Colonic mucosa (tissue), 4 donors: ENCODE data around the gene AXDND1. TPM values are rescaled to one million over a fixed set of nuclear protein-coding genes. Genes with fewer than 3 reads are reported as not detected.

Experiments used
- DNase-seq: peaks from one replicate; pipeline ENCODE4 v3.0.0-alpha.2; 2020
- H3K27ac ChIP-seq: fragments of 200-600 bp; one replicate; pipeline ENCODE4 v1.8.0; 2021
- H3K27me3 ChIP-seq: fragments of 200-600 bp; one replicate; pipeline ENCODE4 v1.8.0; 2021
- H3K36me3 ChIP-seq: fragments of 200-600 bp; one replicate; pipeline ENCODE4 v1.8.0; 2021
- H3K4me1 ChIP-seq: fragments of 200-600 bp; one replicate; pipeline ENCODE4 v1.8.0; 2021; ENCODE audit warnings: mild to moderate bottlenecking
- H3K4me3 ChIP-seq: fragments of 200-600 bp; one replicate; pipeline ENCODE4 v1.8.0; 2021
- H3K9ac ChIP-seq, 2 donors: one replicate each; pipeline ENCODE4 v1.7.0; 2013; ENCODE audit warnings: control low read depth in 2 of 2, low read depth in 2 of 2, low read length in 2 of 2
- H3K9me3 ChIP-seq: fragments of 200-600 bp; one replicate; pipeline ENCODE4 v1.8.0; 2021
- intact Hi-C: fragments of 100-400 bp; cut with DNase I; formaldehyde crosslinking; loops from one replicate; pipeline ENCODE4 v1.14.1; 2022
- total RNA-seq, 2 donors: library from RNA; stranded (reverse); fragmentation: NEBNext Ultra II Directional in 1 of 2; extraction: Animal tissue kit (Norgen Biotek cat#: 25700) in 1 of 2; gene quantifications; one replicate each; pipeline ENCODE4 v1.2.1, GENCODE V29; 2021
- TF ChIP-seq, protein P1 (sequence below): fragments of 200-600 bp; IDR thresholded peaks from one replicate; pipeline ENCODE4 v1.8.0; 2022; ENCODE audit warnings: antibody characterized with exemption, mild to moderate bottlenecking
- donor health status: healthy.
- donor health status: DM: no; HTN: no; CAD: no.
- donor health status: DM: no; HTN: no; CAD: no.

Gene AXDND1
- total RNA-seq, 2 donors from 2014 or later = 2.8 to 7.9 TPM

- no peak overlapping the region for H3K4me3 ChIP-seq
- H3K27me3 ChIP-seq = no peaks in the 10 kb centered on the region
- TF ChIP-seq, protein P1, sequence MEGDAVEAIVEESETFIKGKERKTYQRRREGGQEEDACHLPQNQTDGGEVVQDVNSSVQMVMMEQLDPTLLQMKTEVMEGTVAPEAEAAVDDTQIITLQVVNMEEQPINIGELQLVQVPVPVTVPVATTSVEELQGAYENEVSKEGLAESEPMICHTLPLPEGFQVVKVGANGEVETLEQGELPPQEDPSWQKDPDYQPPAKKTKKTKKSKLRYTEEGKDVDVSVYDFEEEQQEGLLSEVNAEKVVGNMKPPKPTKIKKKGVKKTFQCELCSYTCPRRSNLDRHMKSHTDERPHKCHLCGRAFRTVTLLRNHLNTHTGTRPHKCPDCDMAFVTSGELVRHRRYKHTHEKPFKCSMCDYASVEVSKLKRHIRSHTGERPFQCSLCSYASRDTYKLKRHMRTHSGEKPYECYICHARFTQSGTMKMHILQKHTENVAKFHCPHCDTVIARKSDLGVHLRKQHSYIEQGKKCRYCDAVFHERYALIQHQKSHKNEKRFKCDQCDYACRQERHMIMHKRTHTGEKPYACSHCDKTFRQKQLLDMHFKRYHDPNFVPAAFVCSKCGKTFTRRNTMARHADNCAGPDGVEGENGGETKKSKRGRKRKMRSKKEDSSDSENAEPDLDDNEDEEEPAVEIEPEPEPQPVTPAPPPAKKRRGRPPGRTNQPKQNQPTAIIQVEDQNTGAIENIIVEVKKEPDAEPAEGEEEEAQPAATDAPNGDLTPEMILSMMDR = no peak
- H3K4me1 ChIP-seq = no peaks in the 10 kb centered on the region
- no peak overlapping the region for H3K27ac ChIP-seq
- H3K36me3 ChIP-seq = no peaks in the 10 kb centered on the region
- no peak overlapping the region for H3K9ac ChIP-seq
- no peak for DNase-seq
- intact Hi-C loops = no loop called here
- no peaks in the 10 kb centered on the region for H3K9me3 ChIP-seq
Measured at GRCh38 chr1:179478370-179478769, 112.6 kb downstream of the AXDND1 start.

GRCh38 chr1:179490611-179491010, 124.8 kb downstream of the AXDND1 start:
- Histone ChIP-seq H3K27ac (no peak overlapping the region), H3K4me1 (no peaks in the 10 kb centered on the region), H3K9ac (no peak overlapping the region), H3K27me3 (no peaks in the 10 kb centered on the region), H3K9me3 (no peaks in the 10 kb centered on the region), H3K36me3 (no peaks in the 10 kb centered on the region), H3K4me3 (no peak overlapping the region)
- intact Hi-C loops = no loop called here
- DNase-seq = no peak
- TF ChIP-seq, protein P1 = no peak

GRCh38 chr1:179493323-179493722, 127.6 kb downstream of the AXDND1 start:
- H3K4me1 ChIP-seq = no peaks in the 10 kb centered on the region
- intact Hi-C loops = no loop called here
- DNase-seq = no peak
- H3K36me3 ChIP-seq = no peaks in the 10 kb centered on the region
- no peaks in the 10 kb centered on the region for H3K27me3 ChIP-seq
- H3K9me3 ChIP-seq = no peaks in the 10 kb centered on the region
- H3K4me3 ChIP-seq = no peak overlapping the region
- no peak overlapping the region for H3K9ac ChIP-seq
- TF ChIP-seq, protein P1 = no peak
- no peak overlapping the region for H3K27ac ChIP-seq

DNA sequence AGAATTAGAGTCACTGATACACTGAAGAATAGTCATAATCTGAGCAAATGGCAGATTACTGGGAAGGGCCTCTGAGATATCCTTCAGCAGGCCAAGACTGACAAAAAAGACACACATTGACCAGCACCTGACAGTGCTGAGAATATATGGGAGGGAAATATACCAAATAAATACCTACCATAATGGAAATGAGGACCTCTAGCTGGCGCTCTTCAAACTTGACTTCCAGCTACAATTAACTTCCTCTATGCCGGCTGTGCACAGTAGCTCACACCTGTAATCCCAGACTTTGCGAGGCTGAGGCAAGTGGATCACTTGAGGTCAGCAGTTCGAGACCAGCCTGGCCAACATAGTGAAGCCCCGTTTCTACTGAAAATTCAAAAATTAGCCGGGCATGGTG, 140.4 kb downstream of the AXDND1 start:
- Histone ChIP-seq H3K4me1 (no peaks in the 10 kb centered on the region), H3K27ac (no peak overlapping the region), H3K9ac (no peak overlapping the region), H3K9me3 (no peaks in the 10 kb centered on the region), H3K36me3 (no peaks in the 10 kb centered on the region), H3K4me3 (no peak overlapping the region), H3K27me3 (no peaks in the 10 kb centered on the region)
- no peak for DNase-seq
- intact Hi-C loops = no loop called here
- TF ChIP-seq, protein P1 = no peak

- Histone ChIP-seq H3K9me3 (no peaks in the 10 kb centered on the region), H3K36me3 (no peaks in the 10 kb centered on the region), H3K27ac (no peak overlapping the region), H3K4me1 (no peaks in the 10 kb centered on the region), H3K27me3 (no peaks in the 10 kb centered on the region), H3K9ac (no peak overlapping the region), H3K4me3 (no peak overlapping the region)
- no peak for DNase-seq
- TF ChIP-seq, protein P1 = no peak
- intact Hi-C loops = no loop called here
Measured at GRCh38 chr1:179509384-179509783, 143.6 kb downstream of the AXDND1 start.

DNA sequence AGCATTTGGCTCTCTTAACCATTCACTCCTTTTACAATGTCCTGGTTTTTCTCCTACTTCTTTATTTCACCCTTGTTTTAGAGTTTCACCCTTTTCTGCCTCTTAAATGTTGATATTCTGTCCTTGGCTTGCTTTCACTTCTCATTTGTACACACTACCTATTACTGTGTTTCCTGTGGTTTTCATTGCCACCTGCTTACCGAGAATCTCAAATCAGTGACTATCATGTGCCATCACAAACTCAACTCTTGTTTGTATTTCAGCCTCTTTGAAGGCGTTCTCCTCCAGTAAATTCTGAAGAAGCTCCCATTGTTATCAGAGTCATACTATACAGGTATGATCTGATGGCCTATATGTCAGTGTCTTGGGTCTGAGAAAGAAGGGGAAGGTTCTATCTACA, 144.3 kb downstream of the AXDND1 start:
- no peak overlapping the region for H3K27ac ChIP-seq
- DNase-seq = no peak
- no peaks in the 10 kb centered on the region for H3K36me3 ChIP-seq
- H3K9ac ChIP-seq = no peak overlapping the region
- TF ChIP-seq, protein P1 = no peak
- no peaks in the 10 kb centered on the region for H3K9me3 ChIP-seq
- H3K4me3 ChIP-seq = no peak overlapping the region
- intact Hi-C loops = no loop called here
- H3K4me1 ChIP-seq = no peaks in the 10 kb centered on the region
- H3K27me3 ChIP-seq = no peaks in the 10 kb centered on the region
